GM06990 (cell line): ENCODE measurements around the gene TMED8.

Experiments
- DNase-seq: peaks from one replicate; pipeline ENCODE4 v3.0.0-alpha.2; 2011; ENCODE audit not compliant: insufficient read length; ENCODE audit errors: extremely low read depth
- H3K27me3 ChIP-seq: replicated peaks from 2 replicates; pipeline ENCODE4 v1.6.0; 2011; ENCODE audit warnings: low read length; ENCODE audit not compliant: control insufficient read depth, insufficient read depth
- H3K36me3 ChIP-seq: 2 replicates; pipeline ENCODE4 v1.5.1; 2011; ENCODE audit warnings: low read length; ENCODE audit not compliant: control insufficient read depth, insufficient read depth
- H3K4me3 ChIP-seq: replicated peaks from 2 replicates; pipeline ENCODE4 v1.5.1; 2011; ENCODE audit warnings: low read depth, mild to moderate bottlenecking, control low read depth, low read length
- TF ChIP-seq, protein P1 (sequence below): IDR thresholded peaks from 2 replicates; pipeline ENCODE4 v1.5.1; 2011; ENCODE audit warnings: low read length, control low read depth, mild to moderate bottlenecking, inconsistent platforms; ENCODE audit not compliant: insufficient read depth, poor library complexity, severe bottlenecking

Gene TMED8

DNA sequence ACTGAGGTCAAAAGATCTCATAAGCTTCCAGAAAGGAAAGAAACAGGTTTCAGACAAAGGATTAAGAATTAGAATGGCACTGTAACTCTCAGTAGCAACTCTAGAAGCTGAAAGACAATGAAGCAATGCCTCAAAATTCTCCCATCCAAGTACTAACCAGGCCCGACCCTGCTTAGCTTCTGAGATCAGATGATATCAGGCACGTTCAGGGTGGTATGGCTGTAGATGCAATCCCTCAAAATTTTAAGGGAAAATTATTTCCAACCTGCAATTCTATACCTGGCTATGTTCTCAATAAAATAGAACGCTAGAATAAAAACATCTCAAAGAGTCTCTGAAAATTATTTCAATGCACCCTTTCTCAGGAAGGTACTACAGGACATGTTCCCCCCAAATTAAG, 26.9 kb upstream of the TMED8 start:
- TF ChIP-seq, protein P1, sequence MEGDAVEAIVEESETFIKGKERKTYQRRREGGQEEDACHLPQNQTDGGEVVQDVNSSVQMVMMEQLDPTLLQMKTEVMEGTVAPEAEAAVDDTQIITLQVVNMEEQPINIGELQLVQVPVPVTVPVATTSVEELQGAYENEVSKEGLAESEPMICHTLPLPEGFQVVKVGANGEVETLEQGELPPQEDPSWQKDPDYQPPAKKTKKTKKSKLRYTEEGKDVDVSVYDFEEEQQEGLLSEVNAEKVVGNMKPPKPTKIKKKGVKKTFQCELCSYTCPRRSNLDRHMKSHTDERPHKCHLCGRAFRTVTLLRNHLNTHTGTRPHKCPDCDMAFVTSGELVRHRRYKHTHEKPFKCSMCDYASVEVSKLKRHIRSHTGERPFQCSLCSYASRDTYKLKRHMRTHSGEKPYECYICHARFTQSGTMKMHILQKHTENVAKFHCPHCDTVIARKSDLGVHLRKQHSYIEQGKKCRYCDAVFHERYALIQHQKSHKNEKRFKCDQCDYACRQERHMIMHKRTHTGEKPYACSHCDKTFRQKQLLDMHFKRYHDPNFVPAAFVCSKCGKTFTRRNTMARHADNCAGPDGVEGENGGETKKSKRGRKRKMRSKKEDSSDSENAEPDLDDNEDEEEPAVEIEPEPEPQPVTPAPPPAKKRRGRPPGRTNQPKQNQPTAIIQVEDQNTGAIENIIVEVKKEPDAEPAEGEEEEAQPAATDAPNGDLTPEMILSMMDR, result no peak
- Histone ChIP-seq H3K27me3 (no peaks in the 10 kb centered on the region), H3K36me3 (no peaks in the 10 kb centered on the region), H3K4me3 (no peak overlapping the region)
- no peak for DNase-seq

DNA sequence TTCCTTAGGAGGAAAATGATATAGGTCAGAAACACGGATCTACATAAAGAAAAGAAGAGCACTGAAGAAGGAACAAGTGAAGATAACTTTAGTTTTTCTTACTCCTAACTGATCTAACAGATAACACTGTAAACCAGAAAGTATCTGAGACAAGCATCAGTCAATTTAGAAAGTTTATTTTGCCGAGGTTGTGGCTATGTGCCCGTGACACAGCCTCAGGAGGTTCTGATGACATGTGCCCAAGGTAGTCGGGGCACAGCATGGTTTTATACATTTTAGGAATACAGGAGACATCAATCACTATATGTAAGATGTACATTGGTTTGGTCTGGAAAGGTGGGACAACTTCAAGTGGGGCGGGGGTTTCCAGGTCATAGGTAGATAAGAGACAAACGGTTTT, 23.3 kb upstream of the TMED8 start:
- Histone ChIP-seq H3K4me3 (no peak overlapping the region), H3K27me3 (no peaks in the 10 kb centered on the region), H3K36me3 (no peaks in the 10 kb centered on the region)
- no peak for DNase-seq
- TF ChIP-seq, protein P1, result no peak

DNA sequence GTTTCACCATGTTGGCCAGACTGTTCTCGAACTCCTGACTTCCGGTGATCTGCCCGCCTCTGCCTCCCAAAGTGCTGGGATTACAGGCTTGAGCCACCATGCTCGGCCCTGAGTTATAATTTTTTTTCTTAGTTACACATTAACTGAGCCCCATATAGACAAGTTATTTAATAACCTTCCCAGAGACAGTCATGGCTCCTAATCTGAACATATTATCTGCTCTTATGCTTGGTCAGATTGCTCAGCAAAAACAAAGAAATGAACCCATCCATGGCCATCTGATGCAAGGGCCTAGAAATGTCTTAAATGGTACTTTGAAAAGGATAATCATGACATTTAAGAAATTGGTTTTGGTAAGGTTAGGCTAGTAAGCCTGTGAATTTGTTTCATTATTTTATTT, 13.3 kb upstream of the TMED8 start:
- Histone ChIP-seq H3K4me3 (no peak overlapping the region), H3K27me3 (no peaks in the 10 kb centered on the region), H3K36me3 (no peaks in the 10 kb centered on the region)
- no peak for DNase-seq
- TF ChIP-seq, protein P1, result no peak

DNA sequence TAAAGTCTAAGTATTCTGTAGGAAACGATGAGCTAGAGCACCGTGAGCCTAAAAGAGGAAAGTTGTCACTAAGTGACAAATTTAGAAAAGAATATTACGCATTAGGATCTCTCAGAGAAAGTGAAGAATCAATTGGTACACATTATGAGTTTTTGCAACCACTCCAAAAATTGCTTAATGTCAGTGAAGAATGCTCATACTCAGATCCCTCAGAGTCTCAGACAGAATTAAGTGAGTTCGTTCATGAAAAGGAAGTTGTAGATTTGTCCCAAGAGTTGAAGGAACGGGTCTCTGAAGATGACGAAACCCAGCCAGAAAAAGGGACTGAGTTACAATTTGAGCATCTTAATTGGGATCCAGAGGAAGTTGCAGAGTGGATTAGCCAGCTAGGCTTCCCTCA, 1.8 kb upstream of the TMED8 start:
- H3K36me3 ChIP-seq, result no peaks in the 10 kb centered on the region
- no peak for DNase-seq
- no peaks in the 10 kb centered on the region for H3K27me3 ChIP-seq
- TF ChIP-seq, protein P1, result no peak
- H3K4me3 ChIP-seq, result no peak overlapping the region

DNA sequence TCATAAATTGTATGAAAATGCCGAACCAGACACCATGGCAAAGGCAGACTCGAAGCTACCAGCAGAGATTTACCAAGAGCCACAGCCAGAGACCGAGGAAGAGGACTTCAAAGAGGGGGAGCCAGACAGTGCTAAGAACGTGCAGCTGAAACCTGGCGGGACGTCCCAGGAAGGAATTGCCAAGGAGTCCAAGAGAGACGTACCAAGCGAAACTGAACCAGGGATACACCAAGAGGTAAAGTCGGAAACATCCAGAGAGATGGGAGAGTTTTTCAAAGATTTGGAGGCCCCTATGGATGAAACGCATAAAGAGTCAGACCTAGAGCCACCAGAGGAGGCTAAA, 579 bp upstream of the TMED8 start:
- H3K4me3 ChIP-seq, result peak overlapping the region; percentile 71
- no peaks in the 10 kb centered on the region for H3K36me3 ChIP-seq
- H3K27me3 ChIP-seq, result no peaks in the 10 kb centered on the region
- no peak for DNase-seq
- TF ChIP-seq, protein P1, result no peak
